Activated T-helper 9 cell treated with anti-CD3 and anti-CD28 coated beads, Interleukin-2, amount 50 U/mL, for 16 hours (primary cell): Measurements from ENCODE around the gene KCNE3.

Source experiments
- DNase-seq: peaks from one replicate; pipeline ENCODE4 v3.0.0-alpha.2; 2020; ENCODE audit warnings: low read depth

The KCNE3 gene, protein sequence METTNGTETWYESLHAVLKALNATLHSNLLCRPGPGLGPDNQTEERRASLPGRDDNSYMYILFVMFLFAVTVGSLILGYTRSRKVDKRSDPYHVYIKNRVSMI

DNA sequence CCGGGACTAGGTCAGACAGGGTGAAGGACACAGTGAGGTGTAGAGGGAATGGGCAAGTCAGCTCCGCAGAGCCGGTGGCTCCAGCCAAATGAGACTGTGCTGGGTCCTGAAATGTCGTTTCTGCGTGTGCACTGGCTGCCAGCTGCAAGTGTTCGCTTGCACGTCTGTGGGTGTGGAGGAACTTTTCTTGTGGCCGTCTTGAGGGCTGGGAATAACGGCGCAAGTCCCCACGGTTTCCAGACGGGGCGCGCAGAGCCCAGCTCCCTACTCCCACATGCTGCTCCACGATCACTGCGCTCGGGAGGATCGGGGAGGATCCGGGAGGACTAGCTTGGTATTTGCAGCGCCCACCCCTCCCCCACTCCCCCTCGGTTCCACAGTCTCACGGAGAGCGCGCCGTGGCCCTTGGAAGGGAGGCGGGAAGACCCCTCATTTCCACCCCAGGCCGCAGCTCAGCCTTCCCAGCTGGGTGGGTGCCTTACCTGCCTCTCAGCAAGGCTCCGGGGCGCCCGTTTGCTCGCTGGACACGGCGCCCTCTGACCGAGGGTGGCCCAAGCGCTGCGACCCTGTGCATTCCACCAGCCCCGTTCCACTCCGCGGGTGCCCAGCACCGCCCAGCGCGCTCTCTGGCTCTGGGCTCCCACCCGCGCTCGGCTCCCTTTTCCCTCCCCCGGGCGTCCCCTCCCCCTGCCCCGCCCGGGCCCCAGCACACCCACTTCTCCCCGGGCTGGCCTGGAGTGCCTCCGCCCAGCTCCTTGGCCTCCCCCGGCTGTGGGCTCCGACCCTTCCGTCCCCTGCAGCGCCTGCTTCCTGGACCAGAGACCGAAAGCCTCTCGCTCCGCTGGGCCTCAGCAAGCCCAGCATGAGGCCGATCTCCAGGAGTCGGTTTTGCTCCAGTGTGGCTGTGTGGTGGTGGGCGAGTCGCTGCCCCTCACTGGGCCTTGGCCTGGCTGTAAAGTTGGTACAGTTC is at the start of gene KCNE3:
Gene KCNE3, minus strand, starts transcription at position 634 of the 970 bp plus-strand sequence. CDS start 9,986 bp downstream, outside the sequence.
- DNase-seq = no peak

DNA sequence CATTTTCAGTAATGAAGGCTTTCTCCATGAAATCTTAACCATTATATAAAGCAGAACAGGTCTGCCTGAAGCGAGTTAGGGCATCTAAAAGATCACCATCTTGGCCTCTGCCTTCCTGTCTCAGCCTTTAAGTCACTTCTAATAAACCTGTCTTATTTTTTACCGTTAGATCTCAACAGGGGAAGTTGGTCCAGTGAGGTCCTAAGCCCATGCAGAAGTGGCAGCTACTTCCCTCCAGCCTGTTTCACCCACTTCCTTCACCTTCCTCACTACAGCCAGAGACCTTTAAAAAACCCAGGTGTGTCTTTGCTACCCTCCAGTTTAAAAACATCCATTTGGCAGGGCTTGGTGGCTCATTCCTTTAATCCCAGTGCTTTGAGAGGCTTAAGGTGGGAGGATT is 40.2 kb upstream of the KCNE3 start:
- no peak for DNase-seq

DNA sequence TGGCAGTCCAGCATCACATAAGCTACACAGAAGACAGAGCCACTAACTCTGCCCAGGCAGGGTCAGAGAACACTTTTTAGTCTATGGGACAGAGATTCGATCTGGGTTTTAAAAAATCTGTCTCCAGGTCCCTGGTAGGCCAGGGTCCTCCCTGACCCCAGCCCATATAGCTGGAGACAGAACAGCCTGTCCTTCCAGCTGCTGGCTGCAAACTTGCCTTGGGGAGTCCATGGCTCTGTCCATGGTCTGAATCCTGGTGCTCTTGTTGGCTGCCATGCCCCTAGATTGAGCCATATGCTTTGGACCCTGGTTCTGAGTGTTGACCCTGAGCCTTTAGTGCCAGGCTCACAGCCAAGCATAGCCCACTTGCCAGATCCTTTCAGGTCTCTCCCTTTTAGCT is 39.5 kb upstream of the KCNE3 start:
- no peak for DNase-seq

DNA sequence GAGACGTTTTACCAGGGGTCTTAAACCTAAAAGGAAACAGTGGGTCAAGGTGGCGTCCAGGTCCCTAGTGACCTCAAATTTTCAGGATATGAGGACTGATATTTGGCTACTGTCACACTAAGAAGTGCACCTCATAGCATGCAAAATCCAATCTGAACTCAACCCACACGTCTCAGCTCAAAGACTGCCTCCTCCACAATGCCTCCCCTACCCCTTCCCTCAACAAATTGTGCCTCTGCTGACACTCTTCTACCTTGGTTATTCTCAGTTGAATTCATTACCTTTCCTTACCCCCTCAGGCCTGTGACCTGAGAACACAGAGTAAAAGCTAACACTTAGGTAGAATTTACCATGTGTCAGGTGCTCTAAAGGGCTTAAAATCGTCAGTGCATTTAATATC is 38.6 kb upstream of the KCNE3 start:
- no peak for DNase-seq

DNA sequence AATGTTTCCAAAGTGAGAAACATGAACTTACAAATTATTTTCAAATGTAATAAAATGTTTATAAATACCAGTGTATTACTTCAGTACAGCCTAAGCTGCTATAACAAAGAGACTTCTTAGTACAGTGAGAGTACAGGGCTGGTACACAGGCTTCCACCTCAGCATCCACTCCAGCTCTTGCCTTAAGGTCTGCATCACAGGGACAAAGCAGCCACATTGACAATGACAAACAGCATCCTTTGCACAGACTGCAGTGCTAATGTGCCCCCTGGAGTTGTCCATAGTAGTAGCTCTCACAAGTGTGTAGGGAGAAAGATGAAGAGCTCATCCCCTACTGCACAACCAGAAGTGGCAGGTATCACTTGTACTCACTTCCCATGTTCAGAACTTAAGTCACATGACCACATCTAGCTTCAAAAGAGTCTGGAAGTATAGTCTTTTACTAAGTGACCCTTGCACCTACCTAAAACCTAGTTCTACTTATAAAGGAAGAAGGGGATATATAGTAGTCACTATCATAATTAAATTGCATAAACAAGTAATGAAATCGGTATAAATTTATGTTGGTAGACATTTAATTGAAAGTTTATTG is 36.8 kb upstream of the KCNE3 start:
- no peak for DNase-seq

DNA sequence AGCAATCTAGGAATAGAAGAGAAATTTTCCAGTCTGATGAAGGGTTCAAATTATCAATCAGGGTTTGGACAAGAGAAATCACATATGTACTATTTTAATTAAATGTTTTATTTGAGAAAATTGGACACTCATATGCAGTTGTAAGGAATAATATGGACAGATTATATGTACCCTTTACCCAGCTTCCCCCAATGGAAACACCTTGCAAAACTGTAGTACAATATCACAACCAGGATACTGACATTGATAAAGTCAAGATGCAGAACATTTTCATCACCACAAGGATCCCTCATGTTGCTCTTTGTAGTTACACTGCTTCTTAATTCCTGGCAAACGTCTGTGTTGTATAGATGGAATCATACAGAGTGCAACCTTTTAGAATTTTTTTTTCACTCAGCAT is 27.6 kb upstream of the KCNE3 start:
- no peak for DNase-seq

DNA sequence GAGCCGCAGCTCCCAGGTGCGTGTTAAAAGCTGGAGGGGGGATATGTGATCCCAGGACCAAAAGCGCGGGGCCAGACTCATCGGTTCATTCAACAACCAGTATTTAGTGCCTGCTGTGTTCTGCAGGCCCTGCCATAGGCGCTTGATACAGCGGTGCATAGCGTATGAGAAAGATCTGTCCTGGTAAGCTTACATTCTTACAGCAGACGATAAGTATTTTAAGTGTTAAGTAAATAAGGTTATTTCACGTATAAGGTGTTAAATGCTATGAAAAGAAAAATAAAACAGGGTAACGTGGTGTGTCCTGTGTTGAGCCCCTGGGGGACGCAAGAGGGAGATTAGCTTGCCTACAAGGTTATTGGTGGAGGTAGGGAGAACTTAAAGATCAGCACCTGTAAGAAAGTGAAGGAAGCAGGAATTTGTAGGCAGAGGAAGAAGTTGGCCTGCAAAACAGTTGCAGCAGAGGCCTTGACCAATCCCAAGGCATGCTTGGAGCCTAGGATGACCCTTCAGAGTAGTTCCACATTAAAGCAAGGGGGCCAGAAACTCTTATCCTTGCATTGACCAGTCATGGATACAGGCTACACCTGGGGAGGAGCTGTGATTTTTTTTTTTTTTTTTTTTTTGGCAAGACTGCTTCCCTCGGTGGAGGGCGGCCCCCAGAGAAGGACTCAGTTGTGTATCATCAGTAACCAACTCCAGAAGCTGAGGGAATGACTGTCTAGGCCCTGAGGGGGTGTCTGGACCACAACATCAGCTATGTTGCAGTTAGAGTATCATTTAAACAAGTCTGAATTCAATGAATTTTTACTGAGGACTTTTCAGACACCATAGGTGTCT is 26.7 kb upstream of the KCNE3 start:
- no peak for DNase-seq

DNA sequence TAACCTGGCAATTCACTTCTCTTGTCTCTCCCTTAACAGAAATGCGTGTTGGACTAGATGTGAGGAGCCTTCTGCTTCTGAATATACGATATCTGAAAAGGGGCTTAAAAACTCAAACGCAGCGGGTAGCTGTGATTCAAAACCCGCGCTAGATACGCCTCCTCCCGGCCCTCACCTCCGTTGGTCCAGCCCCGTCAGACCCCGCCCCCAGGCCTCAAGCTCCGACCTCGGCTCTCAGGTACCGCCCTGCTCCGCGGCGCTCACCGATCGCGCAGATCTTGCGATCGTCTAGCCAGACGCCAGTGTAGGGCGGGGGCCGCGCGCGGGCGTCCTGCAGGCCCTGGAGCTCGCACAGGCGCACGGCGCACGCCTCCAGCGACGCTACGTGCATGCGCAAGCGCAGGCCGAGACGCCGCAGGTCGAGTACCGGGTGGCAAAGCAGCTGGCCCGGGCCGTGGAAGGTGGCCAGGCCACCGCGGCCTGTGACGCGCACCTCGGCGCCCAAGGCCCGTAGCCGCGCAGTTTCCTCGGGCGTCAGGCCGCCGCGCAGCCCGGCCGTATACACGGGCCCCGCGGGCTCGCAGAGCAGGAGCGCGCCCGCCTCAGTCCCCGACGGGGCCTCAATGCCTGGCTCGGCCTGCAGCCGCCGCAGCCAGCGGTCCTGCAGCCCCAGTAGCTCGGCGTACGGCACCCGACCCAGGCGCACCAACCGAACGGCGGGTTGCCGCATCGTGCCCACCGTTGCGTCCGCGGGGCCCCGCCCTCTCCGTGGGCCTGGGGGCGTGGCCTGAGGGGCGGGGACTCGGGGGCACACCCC is 25.8 kb upstream of the KCNE3 start, which contains the start of gene LIPT2:
Gene LIPT2, minus strand, starts transcription at position 751 of the 817 bp plus-strand sequence. Its CDS starts 21 bp downstream, at position 730.
- peak; percentile 98 for DNase-seq

DNA sequence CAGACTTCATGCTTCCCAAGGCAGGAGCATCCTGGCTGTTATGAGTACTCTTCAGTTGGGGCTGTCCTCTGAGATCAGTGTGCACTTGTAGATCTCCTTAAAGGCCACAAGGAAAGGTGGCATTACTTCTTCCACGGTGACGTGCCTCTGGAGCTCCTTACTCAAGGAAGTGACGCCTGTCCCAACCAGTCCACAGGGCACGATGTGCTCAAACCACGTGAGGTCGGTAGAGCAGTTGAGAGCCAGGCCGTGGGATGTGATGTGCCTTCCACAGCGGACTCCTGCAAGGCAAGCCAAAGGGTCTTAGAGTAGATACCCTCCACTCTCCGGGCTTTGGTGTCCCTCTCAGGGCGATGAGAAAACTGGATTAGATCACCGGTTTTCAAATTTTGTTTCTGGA is 24.7 kb upstream of the KCNE3 start:
- no peak for DNase-seq

DNA sequence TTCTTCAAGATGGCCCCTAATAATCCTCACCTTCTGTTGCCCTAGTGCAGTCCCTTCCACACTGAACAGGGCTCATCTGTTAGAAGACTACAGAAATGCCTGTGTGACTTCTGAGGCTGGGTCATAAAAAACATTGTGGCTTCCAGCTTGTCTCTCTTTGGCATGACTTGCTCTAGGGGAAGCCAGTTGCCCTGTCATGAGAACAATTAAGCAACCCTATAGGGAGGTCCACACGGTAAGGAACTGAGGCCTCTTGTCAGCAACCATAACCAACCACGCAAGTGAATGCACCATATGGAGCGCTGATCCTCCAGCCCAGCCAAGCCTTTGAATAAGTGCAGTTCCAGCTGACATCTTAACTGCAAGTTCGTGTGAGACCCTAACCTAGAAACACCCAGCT is 23.6 kb upstream of the KCNE3 start:
- DNase-seq = no peak

DNA sequence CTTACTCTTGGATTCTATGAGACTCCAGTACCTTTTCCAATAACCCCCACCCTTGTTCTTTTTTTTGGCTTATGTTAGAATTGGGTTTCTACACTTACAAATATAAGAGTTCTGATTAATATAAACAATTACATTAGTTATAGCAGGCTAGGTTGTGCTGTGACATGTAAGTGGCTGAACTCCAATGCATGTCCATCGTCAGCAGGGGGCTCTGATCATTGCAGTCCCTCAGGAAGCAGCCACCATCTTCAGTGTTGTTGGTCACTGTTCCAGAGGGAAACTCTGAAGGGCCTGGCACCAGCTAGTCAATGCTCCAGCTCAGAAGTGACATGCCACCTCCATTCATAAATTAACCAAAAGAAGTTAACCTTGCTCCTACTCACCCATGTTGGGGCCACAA is 20.5 kb upstream of the KCNE3 start:
- no peak for DNase-seq

DNA sequence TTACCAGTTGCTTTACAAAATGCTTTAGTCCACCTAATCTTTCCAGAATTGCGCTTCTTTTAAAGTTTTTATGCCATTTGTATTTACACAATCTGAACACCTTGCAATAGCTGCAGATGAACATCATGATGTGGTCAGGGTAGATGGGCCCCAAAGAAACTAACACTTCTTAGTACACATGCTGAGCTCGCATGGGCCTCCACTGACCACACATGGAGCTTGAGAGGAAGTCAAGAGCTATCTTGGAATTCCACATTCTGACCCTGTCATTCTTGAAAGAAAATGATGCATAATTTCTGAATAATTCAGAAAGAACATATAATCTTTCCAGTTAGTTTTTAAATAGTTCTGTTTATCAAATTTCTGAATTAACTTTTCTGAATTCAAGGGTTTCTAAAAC is 18.5 kb upstream of the KCNE3 start:
- no peak for DNase-seq

DNA sequence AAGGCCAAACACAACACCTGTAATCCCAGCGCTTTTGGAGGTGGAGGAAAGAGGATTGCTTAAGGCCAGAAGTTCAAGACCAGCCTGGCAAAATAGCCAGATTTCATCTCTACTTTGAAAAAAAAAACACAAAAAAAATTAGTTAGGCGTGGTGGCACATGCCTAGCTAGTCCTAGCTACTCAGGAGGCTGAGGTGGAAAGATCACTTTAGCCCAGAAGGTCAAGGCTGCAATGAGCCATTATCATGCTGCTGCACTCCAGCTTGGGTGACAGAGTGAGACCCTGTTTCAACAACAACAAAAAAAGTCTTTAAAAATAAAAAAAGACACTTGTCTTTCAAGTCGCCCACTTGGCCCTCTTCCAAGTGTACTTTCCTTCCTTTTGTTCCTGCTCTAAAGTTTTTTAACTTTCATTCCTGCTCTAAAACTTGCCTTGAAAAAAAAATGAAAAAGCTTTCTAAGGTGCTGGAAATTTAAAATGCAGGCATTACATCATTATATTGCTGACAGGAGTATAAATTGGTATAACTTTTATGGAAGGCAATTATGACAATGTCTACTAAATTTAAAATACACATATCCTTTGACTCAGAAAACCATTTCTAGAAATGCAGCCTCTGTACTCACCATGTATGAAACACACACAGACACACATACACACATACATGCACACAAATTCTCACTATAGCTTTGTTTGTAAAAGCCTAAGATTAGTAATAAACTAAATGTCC is 13.5 kb upstream of the KCNE3 start:
- DNase-seq = no peak

DNA sequence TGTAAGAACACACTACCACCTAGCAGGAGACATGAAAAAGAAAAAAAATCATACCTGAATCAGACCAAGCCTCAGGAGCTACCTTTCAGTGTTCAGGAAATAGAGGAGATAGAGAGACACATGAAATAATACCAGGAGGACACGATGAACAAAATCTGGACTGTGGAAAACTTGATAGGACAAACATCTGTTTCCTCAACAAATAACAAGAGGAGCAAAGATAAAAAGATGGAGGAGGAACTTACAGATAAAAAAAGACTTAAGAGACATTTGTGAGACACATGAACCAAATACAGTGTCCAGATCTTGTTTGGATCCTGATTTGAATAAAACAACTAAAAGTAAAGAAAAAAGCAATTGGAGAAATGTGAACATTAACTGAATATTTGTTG is 12.4 kb upstream of the KCNE3 start:
- no peak for DNase-seq

DNA sequence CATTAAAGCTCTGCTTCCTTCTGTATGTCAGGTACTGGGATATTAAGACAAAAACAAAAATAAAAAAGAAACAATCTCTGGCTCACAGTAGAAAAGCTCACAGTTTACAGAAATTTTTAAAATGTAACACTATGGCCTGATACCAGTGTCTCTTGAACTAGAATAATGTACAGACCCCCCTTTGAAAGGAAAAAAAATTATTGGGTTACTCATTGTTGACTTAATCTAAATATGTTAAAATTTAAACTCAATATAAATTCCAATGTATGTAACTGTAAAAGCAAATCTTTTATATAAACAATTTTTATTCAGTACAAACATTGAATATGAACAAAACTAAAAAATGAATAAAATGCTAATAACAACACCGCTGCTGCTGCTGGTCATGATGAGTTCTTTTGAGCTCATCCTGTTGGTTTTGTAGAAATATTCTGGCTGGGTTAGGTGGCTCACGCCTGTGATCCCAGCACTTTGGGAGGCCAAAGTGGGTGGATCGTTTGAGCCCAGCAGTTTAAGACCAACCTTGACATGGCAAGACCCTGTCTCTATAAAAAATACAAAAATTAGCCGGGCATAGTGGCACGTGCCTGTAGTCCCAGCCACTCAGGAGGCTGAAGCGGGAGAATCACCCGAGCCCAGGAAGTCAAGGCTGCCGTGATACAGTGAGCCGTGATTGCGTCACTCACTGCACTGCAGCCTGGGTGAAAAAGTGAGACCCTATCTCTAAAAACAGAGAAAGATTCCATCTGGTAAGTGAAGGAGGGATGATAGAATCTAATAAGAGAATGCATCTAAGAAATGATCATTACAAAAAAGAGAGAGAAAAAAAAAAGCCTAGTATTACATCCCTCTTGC is 11.8 kb upstream of the KCNE3 start:
- DNase-seq = no peak

DNA sequence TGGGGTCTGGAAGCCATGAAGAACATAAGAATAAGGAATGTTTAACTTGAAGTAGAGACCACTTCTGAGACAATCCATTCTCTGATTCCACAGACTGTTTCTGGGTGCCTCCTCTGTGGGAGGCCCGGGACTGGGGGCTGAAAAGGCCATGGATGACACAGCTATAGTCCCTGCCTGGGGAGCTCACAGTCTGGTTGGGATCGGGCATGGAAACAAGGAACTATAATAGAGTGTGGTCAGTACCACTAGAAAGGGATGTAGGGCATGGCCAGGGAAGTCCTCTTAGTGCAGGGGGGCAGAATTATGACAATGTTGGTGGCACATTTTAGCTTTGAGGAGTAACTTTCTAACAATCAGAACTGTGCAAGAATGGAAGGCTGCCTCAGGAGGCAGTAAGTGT is 9.2 kb upstream of the KCNE3 start:
- DNase-seq = no peak

DNA sequence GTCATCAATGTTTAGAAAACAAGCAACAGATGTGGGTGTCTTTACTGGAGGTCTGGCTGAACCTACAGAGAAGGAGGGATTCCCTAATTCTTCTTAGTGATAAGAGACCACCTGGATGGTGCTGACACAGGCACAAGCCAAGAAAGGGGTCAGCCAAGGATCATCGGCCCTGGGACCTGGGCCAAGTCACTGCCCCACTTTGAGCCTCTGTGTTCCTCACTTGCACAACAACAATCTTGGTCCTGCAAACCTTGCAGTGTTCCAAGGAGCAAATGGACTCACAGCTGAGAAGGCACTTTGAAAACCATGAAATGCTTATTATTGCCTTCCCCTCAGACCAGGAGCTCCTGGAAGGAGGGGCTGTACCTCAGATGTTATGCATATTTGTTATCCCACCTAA is 7.0 kb upstream of the KCNE3 start:
- no peak for DNase-seq

DNA sequence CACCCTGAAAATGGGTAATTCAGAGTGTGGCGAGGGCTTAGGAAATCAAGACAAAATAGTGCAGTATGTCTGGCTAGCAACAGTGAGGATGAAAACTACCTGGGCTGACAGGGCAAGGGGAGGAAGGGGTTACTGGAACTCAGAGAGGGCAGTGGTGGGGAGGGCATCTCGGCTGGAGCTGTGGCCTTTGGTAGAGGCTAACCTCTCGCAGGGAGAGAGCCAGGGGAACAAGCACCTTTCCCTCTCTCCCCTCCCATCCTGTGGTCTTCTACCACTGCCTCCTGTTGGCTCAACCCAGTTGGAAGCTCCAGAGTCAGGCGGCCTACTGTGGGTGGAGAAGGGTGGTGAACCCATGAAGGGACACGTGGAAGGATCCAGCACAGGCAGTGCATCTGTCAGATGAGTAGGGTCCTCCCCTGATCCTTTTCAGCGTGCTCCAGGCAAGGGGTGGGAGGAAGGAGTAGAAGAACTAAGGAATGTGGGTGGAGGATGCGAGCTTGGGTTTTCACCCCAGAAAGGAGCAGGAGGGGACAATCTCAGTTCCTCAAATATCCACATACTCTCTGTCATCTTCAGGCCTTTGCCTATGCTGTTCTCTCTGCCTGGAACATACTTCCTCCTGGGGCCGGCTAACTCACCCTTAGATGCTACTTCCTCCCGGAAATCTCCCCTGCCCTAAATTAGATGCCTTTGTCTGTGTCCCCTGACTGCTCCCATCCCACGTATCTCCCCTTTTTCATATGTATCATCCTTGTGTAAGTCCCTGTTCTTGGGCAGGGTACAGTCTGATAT is 6.2 kb upstream of the KCNE3 start:
- DNase-seq = no peak
